NCI-H1092 (cell line): ENCODE data around the gene ST6GALNAC3.
A peak's percentile ranks its signal among the peaks of the same experiment; 100 is the strongest.

Experiments used
- DNase-seq: peaks from one replicate; lab custom pipeline; 2025; lab: John Stamatoyannopoulos, UW

ST6GALNAC3 gene

DNA sequence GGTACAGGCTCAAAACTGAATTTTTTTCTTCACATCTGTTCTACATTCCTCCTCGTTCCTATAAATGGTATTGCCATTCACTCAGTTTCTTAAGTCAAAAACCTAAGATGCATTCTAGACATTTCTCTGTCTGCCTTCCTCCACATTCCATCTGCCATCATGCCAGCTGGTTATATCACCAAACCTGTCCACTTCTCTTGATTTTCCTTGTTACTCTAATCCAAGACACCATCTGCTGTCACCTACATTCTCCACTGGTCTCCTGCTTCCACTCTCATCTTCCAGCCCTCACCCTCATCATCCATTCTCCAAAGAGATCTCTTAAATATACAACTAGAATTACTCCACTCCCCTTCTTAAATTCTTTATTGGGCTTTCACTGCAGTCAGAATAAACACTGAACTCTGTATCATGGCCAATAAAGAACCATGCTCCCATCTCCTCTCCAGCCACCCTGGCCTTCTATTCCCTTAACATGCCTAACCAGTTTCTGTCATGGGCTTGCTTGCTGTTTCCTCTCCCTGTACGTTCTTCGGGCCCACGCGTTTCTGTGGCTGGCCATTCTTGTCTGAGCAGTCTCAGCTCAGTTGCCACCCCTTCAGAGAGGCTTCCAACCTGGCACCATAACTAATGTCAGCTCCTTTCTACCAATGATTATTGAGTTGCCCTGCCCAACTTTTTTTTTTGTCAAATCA is 278.3 kb downstream of the ST6GALNAC3 start:
- no peak for DNase-seq

DNA sequence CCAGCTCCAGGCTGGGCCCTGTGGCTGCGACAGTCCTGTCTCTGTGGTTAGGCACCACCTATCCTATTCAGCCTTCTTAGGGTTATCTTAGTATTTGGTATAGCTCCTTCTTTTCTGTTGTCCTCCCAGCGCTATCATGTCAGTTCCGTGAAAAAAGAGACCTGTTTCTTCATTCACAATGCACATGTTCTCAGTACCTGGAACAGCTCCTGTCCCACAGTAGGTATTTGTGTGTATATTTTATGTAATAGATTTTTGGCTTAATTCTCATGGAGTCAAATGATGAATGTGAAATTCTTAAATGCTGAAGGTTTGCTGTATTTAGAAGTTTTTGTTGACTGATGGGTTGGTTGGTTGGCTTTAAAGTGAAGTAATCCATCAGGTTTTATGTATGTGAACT is 279.7 kb downstream of the ST6GALNAC3 start:
- DNase-seq = no peak

DNA sequence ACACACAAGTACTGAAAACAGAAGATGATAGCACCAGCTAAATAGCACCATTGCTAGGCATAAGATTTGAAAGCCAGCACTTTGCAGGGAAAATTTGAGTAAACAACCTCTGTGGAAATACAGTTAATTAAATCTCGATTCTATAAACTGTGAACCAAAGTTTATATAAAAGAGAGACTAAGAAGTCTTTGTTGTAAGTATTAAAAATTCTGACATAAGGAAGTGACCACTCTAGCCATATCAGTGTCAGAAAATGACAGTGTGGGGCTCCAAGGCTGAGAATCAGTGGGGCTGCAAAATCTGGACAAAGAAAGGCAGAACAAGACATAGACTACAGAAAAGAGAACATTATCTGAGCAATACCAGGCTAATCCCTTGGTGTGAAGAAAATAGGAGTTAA is 292.2 kb downstream of the ST6GALNAC3 start:
- no peak for DNase-seq

DNA sequence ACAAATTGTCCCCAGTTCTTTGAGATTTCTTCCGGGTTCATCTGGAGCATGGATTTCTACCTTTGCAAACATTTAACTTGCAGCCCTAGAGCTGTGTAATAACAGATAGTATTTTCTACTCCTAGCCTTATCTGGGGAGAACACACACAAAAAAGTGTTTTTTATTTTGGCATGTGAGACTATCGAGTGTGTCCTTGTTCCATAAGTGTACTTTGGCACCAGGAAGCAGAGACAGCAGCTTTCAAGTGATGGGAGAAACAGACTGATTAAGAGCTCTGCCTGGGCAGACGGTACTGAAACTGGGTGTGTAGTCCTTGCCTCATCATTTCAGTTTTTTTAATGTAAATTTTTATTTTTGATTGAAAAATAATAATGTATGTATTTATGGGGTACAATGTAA is 297.4 kb downstream of the ST6GALNAC3 start:
- DNase-seq = no peak

DNA sequence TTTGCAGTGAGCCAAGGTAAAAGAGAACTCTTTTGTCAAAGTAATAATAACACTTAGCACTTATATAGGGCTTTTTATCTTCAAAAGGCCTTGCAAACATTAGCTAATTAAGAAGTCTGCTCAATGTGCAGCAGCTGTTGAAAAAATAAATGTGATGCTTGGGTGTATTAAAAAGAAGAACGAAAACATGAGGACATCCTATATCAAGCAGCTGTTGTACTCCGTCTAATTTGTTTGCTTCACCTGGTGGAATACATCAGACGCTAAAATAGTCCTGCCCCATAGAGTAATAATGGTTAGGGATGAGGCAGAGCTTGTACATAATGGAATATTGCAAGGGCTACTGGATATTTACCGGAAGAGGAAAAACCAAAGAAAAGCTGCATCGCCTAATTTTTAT is 299.5 kb downstream of the ST6GALNAC3 start:
- DNase-seq = peak; percentile 13

DNA sequence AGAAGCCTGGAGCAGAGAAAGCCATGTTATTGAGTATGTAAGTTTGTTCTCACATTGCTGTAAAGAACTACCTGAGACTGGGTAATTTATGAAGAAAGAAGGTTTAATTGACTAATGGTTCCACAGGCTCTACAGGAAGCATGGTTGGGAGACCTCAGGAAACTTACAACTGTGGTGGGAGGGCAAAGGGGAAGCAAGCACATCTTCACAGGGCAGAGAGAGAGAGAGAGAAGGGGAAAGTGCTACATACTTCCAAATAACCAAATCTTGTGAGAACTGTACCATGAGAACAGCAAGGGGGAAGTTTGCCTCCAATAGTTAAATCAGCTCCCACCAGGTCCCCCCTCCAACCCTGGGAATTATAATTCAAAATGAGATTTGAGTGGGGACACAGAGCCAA is 302.7 kb downstream of the ST6GALNAC3 start:
- no peak for DNase-seq

DNA sequence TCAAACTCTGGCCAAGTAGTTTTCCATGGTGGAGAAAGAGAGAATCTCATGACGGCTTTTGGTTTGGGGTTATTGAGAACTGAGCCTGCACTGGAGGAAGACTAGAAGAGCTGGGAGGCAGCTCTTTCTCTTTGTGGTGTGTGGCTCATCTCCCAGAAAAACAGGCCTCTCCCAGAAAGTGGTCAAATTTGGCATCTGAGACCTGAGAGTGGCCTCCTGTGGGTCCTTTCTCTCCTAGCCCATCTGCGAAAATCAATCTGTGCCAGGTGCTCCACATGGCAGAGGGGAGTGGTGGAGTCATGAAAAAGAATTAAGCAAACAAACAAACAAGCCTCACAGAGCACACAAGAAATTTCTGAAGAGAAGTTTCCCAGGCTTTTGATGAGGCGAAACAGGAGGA is 305.0 kb downstream of the ST6GALNAC3 start:
- peak; percentile 19 for DNase-seq

DNA sequence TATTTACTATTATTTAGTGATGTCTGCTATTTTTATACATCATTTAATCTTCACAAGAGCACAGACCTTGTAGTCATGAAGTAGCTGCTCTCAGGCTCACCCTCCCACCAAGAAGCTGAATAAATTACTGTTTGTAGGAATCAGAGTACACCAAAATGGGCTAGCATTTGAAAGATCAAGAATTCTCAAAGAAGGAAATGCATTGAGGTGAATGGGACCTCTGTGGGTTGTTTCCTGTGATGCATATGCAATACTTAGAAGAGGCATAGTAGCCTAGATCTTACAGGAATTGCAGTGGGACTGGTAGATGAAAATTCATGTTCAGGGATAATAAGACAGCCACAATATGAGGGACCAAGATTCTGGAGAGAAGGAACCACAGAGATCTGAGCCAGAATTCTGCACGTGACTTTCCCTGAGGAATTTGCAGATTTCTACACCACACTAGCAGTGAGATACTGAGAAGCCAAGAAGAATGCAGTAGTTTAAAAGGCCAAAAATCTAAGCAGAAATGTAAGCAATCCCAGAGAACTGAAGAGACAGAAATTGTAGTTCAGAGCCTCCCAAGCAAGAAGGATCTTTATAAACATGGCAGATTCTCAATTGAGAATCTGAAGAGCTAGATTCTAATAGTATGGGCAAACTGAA is 307.0 kb downstream of the ST6GALNAC3 start:
- DNase-seq = no peak

DNA sequence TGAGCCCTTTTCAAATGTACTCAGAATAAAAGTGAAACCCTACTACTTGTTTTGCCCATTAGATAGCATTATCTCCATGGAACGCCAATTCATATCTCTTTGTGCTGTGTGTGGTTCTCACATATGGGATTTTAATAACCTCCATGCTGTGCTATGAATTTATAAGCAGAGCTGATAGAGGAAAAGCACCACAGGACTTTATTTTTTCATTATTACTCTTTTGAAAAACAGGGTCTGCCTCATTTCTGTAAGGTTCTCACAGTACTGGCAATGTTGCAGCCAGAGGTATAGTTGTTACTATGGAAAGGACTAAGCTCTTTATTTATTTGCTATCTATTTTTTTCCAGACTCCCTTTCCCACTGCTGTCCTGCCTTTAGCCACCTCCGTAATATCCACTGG is 313.7 kb downstream of the ST6GALNAC3 start:
- DNase-seq = no peak

DNA sequence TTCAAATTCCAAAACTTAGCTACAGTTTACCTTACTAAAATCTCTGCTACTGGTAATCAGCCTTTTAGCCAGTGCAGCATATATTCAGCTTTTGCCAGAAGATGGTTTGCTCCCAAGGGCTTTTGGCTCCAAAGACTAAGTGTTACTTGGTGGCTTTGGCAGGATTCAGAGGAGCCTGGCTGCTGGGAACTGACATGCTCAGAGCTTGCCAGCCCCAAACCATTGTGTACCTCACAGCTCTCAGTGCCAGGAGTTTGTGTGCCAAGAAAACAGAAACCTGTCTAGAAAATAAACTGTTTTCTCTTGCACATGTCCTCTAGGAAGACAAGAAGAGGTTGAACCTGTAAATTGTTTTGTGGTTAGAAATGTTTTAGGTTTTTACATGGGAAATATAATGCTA is 315.9 kb downstream of the ST6GALNAC3 start:
- peak; percentile 56 for DNase-seq

DNA sequence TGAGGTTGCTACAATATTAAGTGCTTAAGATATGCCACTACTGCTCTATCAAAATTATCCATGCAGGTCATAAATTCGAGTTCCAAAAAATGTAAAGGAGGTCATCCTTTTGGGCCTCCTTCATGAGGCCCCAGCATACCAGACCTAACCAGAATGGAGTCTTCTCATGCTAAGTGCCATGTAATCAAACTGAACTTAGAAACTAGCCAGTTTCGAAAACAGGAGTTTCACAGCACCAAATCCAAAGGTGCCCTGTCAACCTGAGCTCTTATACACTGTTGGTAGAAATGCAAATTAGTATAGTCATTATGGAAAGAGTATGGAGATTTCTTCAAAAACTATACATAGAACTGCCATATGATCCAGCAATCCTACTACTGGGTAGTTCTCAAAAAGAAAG is 320.5 kb downstream of the ST6GALNAC3 start:
- no peak for DNase-seq

DNA sequence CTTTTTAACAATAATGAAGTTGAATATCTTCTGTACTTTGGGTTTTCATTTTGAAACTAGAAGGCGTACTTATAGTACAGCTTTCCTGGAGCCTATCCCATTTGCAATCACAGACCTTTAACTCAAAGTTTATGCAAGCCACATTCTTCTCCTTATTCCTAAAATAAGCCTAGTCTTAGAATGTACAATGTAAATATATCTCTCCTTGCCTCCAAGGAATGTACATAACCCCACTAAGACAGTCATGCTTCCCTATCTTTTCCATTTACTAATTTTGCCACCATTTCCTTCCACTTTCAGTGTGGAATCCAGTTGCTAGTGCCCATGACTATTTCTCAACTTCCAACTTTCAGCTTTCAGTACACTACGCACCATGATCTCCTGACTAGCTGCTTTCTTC is 327.6 kb downstream of the ST6GALNAC3 start:
- DNase-seq = no peak

DNA sequence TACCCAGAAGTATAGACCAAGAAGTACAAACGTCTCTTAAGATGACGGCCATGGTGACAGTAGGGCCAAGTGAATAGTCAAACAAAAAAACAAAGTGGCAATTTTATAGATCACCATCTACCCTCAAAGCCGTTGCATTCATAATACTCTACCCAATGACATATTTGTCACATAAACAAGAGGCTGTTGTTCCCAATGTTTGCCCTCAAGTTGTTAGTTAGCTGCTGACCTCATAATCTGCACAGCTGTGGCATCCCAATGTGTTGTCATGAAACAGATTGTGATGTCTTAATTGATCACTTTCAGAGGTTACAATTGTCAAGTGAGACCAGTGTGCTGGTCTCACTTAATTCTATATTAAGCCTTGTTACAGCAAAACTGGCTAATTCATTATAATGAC is 333.8 kb downstream of the ST6GALNAC3 start:
- DNase-seq = no peak

DNA sequence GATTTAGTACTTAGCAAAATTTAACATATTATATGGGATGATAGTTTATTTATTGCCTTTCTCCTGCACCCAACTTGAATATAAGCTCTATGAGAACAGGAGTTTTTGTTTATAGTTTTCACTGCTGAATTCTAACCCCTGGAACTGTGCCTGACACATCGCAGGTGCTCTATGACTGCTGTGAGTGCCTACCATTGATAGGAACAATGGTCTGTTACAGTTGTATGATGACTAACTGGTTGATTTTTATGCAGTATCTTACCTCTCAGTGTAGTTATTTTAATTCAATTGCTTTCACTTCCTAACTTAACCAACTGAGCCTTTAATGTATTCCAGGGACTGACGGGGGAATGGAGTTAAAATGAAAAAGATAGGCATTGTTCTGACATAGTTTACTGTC is 336.0 kb downstream of the ST6GALNAC3 start:
- no peak for DNase-seq

DNA sequence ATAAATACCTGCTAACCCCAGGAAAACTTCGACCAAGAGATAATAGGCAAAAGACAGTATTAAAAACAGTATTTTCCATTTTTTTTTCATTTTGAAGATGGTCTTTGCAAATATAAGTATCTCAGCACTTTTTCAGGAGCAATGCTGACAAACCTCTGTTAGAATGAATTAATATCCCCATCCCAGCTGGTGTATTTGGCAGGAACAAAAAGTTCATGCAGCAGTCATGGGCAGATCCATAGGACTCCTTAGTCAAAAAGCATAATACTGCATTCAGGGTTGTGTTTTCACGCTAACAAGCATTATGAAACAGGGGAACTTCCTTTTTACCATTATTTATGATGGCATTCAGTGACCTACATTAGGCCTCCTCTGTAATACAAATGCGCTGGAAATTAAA is 344.0 kb downstream of the ST6GALNAC3 start:
- DNase-seq = no peak

DNA sequence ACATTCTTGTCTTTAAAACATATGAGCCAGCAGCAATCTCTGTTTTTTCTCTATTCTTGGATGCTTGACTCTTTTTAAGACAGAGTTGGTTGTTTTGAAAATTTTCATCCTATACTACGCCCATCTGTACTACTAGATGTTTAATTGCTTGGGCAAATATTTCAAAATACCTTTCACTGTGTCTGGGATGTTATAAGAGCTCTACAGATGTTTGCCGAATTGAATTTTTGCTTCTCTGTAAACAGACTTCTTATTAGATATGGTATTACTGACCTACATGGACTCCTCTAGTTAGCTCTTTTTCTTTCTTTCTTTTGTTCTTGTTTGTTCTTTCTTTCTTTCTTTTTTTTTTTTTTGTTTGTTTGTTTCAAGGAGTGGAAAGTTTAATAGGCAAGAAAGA is 345.1 kb downstream of the ST6GALNAC3 start:
- no peak for DNase-seq

DNA sequence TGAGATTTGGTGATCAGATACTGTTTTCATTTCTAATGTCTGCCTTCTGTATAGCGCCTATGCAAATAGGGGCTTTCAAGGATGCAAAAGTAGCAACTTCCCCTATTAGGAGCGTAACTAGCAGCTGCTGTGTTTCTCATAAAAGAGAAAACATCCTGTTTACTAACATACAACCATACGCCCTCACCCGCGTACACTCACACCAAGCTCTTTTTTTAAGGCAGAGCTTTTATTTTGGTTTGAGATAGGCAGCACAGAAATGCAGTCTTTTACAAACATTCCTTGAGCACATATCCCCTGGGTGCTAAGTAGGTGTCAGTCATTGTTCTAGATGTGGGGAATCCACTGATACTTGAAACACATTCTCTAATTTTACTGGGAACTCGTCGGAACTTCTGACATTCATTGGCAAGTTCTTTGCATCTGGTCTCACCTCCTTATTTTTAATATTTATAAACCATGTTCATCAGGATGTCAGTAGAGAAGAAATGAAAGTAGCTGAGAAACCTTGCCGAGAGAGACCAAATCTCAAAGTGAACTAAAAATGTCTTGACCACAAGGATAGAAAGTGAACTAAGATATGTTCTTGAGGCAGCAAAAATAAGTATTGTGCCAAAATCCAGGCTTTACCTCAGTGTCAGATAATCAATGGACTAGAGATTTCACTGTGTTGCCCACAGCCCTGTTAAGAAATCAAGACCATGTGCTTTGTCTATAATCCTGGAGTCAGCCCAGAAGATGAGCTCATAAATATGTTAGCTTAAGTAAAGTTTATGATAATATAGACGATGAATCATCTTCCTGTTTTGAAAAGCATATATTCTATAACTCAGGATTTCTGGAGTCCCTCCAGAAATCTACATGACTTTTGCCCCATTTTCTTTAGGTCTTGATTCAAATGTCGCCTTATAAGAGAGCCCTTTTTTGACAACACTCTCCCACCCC is 350.9 kb downstream of the ST6GALNAC3 start:
- no peak for DNase-seq

DNA sequence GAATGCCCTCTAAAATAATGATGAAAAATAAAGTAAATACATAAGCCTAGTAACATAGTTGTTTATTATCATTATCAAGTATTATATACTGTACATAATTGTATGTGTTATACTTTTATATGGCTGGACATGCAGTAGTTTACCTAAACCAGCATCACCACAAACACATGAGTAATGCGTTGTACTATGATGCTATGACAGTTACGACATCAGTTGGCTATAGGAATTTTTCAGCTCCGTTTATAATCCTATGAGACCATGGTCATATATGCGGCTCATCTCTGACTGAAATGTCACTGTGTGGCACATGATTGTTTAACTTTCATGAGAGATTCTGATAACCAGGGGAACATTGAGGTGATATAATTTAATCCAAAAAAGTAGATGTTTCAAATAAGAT is 352.1 kb downstream of the ST6GALNAC3 start:
- no peak for DNase-seq

DNA sequence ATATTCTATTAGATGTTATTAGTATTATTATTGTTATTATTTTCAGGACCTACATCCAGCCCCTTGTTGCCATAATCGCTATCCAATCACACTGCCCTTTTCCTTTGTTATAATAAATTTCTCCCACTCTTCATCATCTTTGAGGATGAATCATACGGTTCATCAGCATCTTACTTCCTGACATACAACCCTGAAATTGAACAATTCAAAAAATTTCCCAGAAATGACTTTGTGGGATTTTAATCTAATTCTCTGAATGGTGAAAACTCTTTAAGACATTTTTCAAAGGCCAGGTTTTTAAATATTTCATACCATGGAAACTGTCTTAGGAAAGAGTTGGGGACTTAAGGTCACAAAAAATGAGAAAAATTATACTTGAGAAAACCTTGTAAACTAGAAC is 353.5 kb downstream of the ST6GALNAC3 start:
- no peak for DNase-seq

DNA sequence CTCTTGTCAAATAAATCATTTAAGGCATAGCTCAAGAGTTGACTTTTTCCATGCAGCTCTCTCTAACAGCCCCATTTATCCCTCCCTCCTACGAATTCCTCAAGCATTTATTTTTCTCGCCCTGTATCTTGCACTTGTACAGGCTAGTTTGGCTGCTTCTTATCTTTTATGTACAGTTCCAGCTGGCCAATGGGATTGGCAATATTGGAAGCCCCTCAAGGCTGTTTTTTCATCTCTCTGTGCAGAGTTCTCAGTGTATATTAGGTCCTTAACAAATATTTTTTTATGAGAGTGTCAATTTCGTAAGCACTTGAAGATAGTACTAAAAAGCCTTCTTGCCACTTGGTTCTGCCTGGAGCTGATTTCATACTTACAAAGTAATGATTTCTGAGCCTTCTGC is 356.0 kb downstream of the ST6GALNAC3 start:
- DNase-seq = no peak

DNA sequence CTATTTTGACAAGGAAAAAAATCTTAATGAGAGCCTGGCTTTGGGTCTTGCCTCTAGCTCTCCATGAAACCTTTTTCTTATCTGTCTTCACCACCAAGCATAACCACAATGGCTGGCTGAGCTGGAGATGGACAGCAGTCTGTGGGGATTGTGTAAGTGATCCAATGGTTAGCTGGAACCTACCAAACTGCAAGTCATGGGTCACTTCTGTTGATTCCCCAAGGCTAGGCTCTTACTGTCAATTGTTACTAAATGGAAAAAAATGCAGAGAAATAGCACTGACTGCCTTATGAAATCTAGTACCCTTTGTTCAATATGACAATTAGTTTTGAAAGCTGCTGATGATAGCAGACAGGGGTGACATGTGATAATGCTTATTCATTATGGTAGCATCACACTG is 359.0 kb downstream of the ST6GALNAC3 start:
- no peak for DNase-seq

DNA sequence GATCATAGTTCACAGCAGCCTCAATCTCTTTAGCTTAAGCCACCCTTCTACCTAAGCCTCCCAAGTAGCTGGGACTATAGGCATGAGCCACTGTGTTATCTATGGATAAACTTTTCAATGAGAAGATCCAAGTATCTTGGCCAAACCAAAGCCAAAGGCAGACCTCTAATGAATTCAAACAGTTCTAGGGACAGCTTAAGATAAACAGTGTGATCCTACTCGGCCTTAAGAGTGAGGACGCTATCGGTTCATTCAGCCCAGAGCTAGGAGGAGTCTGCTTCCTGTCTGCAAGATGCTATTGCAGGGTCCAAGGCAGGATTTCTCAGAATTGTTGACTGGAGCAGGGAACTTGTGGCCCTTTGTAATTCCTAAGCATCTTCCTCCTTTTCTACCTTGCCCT is 368.7 kb downstream of the ST6GALNAC3 start:
- no peak for DNase-seq

DNA sequence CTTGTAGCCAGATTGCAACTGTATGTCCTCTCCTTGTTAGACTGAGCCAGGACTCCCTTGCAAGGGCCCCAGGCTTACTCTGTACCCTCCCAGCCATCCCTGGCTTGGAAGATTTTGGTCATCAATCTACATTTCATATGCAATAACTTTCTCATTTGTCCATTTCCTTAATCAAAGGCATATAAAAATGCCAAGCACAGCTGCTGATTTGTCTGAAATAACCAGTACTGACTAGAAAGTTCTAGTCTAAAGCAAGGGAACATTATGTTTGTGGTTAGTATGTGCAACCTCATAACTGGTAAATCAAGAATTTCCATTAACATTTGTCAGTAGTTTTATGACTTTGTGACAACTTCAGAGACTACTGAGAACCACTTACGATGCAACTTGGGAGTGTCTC is 370.2 kb downstream of the ST6GALNAC3 start:
- no peak for DNase-seq
